DND-41 (cell line): ENCODE results near the gene DGKZ.
A peak's percentile ranks its signal among the peaks of the same experiment; 100 is the strongest.
"Not testable (repeated sequence)": the region's sequence is repeated elsewhere in the genome, so short reads cannot be mapped to it uniquely, and the experiment has no call there.

Source experiments
- ATAC-seq: fragments of 200-7000 bp; cut with Tn5 transposase; 3 replicates; pipeline ENCODE4 v1.9.1; 2021; ENCODE audit warnings: low read depth; ENCODE audit not compliant: insufficient read depth
- DNase-seq: peaks from one replicate; pipeline ENCODE4 v3.0.0-alpha.2; 2020
- H2AFZ ChIP-seq: 2 replicates; pipeline ENCODE4 v1.6.0; 2012; ENCODE audit warnings: low read depth, low read length
- H3K27ac ChIP-seq: 2 replicates; pipeline ENCODE4 v1.5.1; 2012; ENCODE audit warnings: low read length, inconsistent platforms
- H3K27me3 ChIP-seq: fragments of 200-600 bp; sonication (generic); 2 replicates; pipeline ENCODE4 v1.6.0; 2012; ENCODE audit warnings: low read length, mild to moderate bottlenecking, inconsistent platforms; ENCODE audit not compliant: insufficient read depth, poor library complexity
- H3K36me3 ChIP-seq: 2 replicates; pipeline ENCODE4 v1.5.1; 2012; ENCODE audit warnings: low read length, inconsistent platforms; ENCODE audit not compliant: insufficient read depth
- H3K4me1 ChIP-seq: 2 replicates; pipeline ENCODE4 v1.5.1; 2012; ENCODE audit warnings: mild to moderate bottlenecking, low read length; ENCODE audit not compliant: insufficient read depth
- H3K4me2 ChIP-seq: 2 replicates; pipeline ENCODE4 v1.6.0; 2012; ENCODE audit warnings: mild to moderate bottlenecking, moderate library complexity, low read length, inconsistent platforms; ENCODE audit not compliant: insufficient read depth
- H3K4me3 ChIP-seq, 2 experiments: fragments of 200-600 bp in 1 of 2; shearing (Covaris generic) in 1 of 2; 2 replicates each; pipeline ENCODE4 v1.5.1; 2012 to 2016; ENCODE audit warnings: inconsistent platforms in 2 of 2, low read length in 2 of 2, mild to moderate bottlenecking in 2 of 2, low read depth in 1 of 2, moderate library complexity in 1 of 2
- H3K79me2 ChIP-seq: 2 replicates; pipeline ENCODE4 v1.6.0; 2012; ENCODE audit warnings: low read length, inconsistent platforms; ENCODE audit not compliant: insufficient read depth
- H3K9ac ChIP-seq: 2 replicates; pipeline ENCODE4 v1.6.0; 2012; ENCODE audit warnings: low read depth, mild to moderate bottlenecking, inconsistent platforms, low read length, moderate library complexity
- H3K9me3 ChIP-seq: 2 replicates; pipeline ENCODE4 v1.5.1; 2012; ENCODE audit warnings: low read length, moderate library complexity, mild to moderate bottlenecking, inconsistent platforms; ENCODE audit not compliant: insufficient read depth, severe bottlenecking
- H4K20me1 ChIP-seq: 2 replicates; pipeline ENCODE4 v1.6.0; 2012; ENCODE audit warnings: low read length; ENCODE audit not compliant: insufficient read depth
- CTCF ChIP-seq: IDR thresholded peaks from 2 replicates; pipeline ENCODE4 v1.5.1; 2012; ENCODE audit warnings: borderline replicate concordance, low read length, moderate library complexity, mild to moderate bottlenecking; ENCODE audit not compliant: poor library complexity, severe bottlenecking; ENCODE audit errors: extremely low read depth
- EZH2 ChIP-seq: IDR thresholded peaks from 3 replicates; pipeline ENCODE4 v1.6.1; 2012; ENCODE audit warnings: borderline replicate concordance, low read depth, mild to moderate bottlenecking, moderate library complexity, low read length, inconsistent platforms; ENCODE audit not compliant: severe bottlenecking

DGKZ gene

GRCh38 chr11:46378296-46378695, 31.0 kb downstream of the DGKZ start:
- Histone ChIP-seq H3K27ac (no peak overlapping the region), H3K36me3 (peaks cover 56% of the 10 kb centered on the region), H2AFZ (no peak overlapping the region), H3K4me2 (no peak overlapping the region), H3K4me1 (peaks cover 22% of the 10 kb centered on the region), H3K9me3 (no peaks in the 10 kb centered on the region), H3K27me3 (peaks cover 27% of the 10 kb centered on the region), H3K79me2 (no peaks in the 10 kb centered on the region), H4K20me1 (peaks cover 34% of the 10 kb centered on the region), H3K4me3 (no peak overlapping the region), H3K9ac (no peak overlapping the region)
- TF ChIP-seq CTCF (no peak), EZH2 (no peak)
- DNase-seq, result no peak
- no peak for ATAC-seq

DNA sequence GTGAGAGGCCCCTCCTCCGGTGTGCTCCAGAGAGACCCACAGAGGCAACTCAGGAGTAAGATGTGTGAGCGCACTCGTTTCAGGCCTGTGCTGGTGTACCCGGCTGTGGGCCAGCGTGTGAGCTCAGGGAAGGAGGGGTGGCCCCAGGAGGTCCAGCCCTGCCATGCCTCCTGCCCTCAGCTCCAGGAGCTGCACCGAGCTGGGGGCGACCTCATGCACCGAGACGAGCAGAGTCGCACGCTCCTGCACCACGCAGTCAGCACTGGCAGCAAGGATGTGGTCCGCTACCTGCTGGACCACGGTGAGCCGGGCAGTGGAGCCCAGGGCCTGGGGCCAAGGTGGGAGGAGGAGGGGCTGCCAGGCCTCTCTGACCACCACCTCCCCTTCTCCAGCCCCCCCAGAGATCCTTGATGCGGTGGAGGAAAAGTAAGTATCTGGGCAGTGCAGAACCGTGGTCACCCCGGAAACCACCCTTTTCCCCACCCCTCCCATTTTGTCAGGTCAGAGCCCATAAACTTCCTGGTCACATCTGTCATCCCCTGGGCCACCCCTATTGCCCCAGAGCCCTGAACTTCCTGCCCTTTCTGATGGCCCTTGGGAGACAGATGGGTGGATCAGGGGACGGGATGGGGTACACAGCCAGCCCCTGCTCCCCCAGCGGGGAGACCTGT, 31.7 kb downstream of the DGKZ start:
- no peak for ATAC-seq
- DNase-seq, result no peak
- no peak overlapping the region for H3K4me3 ChIP-seq
- H2AFZ ChIP-seq, result no peak overlapping the region
- no peaks in the 10 kb centered on the region for H3K79me2 ChIP-seq
- H3K9ac ChIP-seq, result no peak overlapping the region
- H3K4me1 ChIP-seq, result peaks cover 22% of the 10 kb centered on the region
- peaks cover 30% of the 10 kb centered on the region for H3K27me3 ChIP-seq
- TF ChIP-seq CTCF (no peak), EZH2 (no peak)
- H4K20me1 ChIP-seq, result peaks cover 30% of the 10 kb centered on the region
- peaks cover 51% of the 10 kb centered on the region for H3K36me3 ChIP-seq
- H3K27ac ChIP-seq, result no peak overlapping the region
- H3K9me3 ChIP-seq, result no peaks in the 10 kb centered on the region
- H3K4me2 ChIP-seq, result no peak overlapping the region

DNA sequence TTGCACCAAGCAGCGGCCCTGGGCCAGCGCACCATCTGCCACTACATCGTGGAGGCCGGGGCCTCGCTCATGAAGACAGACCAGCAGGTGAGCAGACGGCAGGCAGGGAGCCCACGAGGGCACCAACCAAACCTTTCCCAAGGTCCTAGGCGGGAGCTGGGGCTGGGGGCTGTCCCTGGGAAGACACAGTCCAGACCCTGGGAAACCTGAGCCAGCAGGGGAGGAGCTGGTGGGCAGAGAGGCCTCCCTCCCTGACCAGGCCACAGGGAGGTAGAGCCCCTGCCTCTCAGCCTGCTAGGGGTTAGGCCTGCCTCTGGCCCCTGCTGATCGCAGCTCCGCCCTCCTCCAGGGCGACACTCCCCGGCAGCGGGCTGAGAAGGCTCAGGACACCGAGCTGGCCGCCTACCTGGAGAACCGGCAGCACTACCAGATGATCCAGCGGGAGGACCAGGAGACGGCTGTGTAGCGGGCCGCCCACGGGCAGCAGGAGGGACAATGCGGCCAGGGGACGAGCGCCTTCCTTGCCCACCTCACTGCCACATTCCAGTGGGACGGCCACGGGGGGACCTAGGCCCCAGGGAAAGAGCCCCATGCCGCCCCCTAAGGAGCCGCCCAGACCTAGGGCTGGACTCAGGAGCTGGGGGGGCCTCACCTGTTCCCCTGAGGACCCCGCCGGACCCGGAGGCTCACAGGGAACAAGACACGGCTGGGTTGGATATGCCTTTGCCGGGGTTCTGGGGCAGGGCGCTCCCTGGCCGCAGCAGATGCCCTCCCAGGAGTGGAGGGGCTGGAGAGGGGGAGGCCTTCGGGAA, 32.4 kb downstream of the DGKZ start:
- not testable (repeated sequence) for H3K79me2 ChIP-seq, DNase-seq, H3K4me2 ChIP-seq, H3K9ac ChIP-seq, H3K9me3 ChIP-seq, H3K27ac ChIP-seq, H2AFZ ChIP-seq, H3K4me3 ChIP-seq
- H3K4me1 ChIP-seq, result peaks cover 22% of the 10 kb centered on the region
- H3K27me3 ChIP-seq, result peaks cover 33% of the 10 kb centered on the region
- peaks cover 44% of the 10 kb centered on the region for H3K36me3 ChIP-seq
- peaks cover 29% of the 10 kb centered on the region for H4K20me1 ChIP-seq
- ATAC-seq, result 0 out of 3 replicates have a peak, but pooled peaks have one; percentile 6
